HG03342 (cell line): ENCODE measurements around the gene EBF4.

Experiments
- ATAC-seq: cut with Tn5 transposase; IDR thresholded peaks from one replicate; pipeline ENCODE4 v1.9.1; 2021; ENCODE audit warnings: mild to moderate bottlenecking, moderate library complexity; ENCODE audit not compliant: unreplicated experiment

The EBF4 gene, protein sequence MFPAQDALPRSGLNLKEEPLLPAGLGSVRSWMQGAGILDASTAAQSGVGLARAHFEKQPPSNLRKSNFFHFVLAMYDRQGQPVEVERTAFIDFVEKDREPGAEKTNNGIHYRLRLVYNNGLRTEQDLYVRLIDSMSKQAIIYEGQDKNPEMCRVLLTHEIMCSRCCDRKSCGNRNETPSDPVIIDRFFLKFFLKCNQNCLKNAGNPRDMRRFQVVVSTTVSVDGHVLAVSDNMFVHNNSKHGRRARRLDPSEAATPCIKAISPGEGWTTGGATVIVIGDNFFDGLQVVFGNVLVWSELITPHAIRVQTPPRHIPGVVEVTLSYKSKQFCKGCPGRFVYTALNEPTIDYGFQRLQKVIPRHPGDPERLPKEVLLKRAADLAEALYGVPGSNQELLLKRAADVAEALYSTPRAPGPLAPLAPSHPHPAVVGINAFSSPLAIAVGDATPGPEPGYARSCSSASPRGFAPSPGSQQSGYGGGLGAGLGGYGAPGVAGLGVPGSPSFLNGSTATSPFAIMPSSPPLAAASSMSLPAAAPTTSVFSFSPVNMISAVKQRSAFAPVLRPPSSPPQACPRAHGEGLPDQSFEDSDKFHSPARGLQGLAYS

GRCh38 chr20:2692036-2692885 is at the start of gene EBF4:
Gene EBF4, plus strand, starts transcription at chr20:2692780. Its CDS starts 866 bp downstream, at chr20:2693646.
- no peak for ATAC-seq

DNA sequence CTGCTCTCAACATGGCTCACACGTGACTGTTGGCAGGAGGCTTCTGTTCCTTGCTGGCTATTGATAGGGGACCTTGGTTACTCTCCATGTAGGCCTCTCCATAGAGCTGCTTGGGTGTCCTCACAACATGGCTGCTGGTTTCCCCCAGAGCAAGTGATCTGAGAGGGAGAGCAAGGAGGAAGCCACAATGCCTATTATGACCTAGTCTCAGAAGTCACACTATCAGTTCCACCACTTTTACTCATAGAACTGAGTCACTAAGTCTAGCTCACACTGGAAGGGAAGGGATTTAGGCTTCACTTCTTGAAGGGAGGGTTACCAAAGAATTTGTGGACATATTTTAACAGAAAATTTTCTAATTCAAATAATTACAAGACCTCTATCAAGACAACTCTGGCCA is 48.9 kb upstream of the EBF4 start:
- no peak for ATAC-seq

- peak; percentile 76 for ATAC-seq
These were observed 40.5 kb upstream of the EBF4 start, which contains the start of gene NOP56 for GRCh38 chr20:2651772-2652723. Gene NOP56, plus strand, starts transcription at chr20:2652632. Its CDS starts 29 bp downstream, at chr20:2652661.

DNA sequence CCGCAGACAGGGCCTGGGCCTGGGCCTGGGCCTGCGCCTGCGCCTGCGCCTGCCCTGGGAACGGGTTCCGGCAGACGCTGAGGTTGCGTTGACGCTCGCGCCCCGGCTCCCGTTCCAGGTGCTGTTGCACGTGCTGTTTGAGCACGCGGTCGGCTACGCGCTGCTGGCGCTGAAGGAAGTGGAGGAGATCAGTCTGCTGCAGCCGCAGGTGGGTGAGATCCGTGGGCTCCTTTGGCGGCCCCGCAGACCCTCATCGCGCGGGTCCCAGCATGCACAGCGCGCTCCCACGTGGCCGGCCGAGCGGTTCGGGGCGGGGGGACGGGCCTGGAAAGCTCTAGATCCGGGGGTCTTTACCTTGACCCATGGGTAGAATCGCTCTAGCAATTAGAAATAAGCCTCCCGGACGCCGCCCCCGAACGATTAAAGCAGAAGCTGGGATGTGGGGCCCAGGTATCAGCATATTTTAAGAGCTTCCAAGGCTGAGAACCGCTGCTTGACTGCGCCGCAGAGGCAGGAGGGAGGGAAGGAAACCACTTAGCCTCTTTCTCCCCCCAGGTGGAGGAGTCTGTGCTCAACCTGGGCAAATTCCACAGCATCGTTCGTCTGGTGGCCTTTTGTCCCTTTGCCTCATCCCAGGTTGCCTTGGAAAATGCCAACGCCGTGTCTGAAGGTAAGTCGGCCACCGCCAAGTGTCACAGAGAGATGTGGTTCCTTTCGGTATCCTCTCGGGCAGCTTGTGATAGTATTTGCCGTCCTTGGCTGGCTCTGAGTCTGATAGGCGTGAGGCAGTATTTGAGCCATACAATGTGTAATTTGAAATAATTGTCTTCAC is 39.6 kb upstream of the EBF4 start:
- ATAC-seq: peak; percentile 34

GRCh38 chr20:2653556-2654383 is 38.8 kb upstream of the EBF4 start:
- no peak for ATAC-seq

- ATAC-seq: no peak
These were observed 38.2 kb upstream of the EBF4 start for GRCh38 chr20:2654384-2654822.

DNA sequence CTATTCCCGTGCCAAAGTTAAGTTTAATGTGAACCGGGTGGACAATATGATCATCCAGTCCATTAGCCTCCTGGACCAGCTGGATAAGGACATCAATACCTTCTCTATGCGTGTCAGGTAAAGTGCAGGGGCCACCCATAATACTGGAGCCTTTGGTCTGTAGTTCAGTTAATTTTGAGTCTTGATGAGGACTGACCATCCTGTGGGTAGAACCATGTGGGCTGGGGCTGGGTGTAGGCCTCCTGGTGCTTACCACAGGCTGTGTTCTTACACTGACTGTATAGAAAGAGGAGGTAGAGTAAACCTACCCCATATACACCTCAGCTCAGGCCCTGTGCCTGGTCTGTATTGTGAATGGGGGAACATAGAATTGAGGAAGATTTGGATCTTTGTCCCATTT is 37.7 kb upstream of the EBF4 start:
- ATAC-seq: no peak

DNA sequence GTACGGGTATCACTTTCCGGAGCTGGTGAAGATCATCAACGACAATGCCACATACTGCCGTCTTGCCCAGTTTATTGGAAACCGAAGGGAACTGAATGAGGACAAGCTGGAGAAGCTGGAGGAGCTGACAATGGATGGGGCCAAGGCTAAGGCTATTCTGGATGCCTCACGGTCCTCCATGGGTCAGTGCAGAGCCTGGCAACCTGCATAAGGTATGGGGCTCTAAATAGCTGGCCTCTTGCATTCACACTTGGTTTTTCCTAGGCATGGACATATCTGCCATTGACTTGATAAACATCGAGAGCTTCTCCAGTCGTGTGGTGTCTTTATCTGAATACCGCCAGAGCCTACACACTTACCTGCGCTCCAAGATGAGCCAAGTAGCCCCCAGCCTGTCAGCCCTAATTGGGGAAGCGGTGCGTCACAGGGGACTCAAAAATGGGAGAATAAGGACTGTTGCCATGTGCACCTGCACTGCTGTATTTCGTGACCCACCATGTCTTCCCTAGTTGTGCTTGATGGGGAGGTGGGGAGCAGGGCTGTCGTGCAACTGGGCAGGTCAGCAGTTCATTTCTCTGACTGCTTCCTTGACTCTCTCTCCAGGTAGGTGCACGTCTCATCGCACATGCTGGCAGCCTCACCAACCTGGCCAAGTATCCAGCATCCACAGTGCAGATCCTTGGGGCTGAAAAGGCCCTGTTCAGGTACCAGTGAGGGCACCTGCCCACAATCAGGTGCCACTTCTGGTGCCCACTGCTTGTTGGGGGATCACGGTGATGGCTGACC is 37.1 kb upstream of the EBF4 start:
- no peak for ATAC-seq

- no peak for ATAC-seq
These were observed 36.0 kb upstream of the EBF4 start for GRCh38 chr20:2656471-2657117.

DNA sequence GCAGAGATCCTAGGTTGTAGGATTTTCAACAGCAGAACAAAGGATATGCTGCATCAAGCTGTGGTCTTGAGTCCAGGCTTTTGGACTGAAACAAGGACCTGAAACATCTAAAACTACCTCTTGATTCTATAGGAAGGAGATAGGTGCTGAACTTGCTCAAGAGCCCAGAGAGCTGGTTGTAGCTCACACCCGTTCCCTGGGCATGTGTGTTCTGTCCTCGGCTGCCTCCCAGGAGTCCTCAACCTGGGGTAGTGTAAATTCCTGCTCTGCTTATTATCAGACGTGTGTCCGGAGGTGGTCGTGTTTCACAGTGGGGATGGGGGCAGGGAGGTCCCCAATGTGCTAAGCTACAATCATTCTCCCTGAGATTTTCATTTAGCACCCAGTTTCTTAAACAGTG is 35.3 kb upstream of the EBF4 start:
- ATAC-seq: no peak

DNA sequence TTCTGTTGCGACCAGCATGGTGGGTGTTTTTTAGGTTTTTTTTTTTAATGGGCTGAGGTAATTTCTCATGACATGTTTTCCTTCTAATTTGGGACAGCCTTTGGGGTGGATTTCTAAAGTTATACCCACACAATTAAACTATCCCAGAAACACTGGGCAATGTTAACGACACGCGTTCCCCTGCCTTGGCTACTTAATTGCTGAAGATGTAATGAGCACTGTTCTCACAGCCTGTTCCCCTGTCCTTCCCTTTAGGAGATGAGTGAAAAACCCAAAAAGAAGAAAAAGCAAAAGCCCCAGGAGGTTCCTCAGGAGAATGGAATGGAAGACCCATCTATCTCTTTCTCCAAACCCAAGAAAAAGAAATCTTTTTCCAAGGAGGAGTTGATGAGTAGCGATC is 34.9 kb upstream of the EBF4 start:
- ATAC-seq: no peak

DNA sequence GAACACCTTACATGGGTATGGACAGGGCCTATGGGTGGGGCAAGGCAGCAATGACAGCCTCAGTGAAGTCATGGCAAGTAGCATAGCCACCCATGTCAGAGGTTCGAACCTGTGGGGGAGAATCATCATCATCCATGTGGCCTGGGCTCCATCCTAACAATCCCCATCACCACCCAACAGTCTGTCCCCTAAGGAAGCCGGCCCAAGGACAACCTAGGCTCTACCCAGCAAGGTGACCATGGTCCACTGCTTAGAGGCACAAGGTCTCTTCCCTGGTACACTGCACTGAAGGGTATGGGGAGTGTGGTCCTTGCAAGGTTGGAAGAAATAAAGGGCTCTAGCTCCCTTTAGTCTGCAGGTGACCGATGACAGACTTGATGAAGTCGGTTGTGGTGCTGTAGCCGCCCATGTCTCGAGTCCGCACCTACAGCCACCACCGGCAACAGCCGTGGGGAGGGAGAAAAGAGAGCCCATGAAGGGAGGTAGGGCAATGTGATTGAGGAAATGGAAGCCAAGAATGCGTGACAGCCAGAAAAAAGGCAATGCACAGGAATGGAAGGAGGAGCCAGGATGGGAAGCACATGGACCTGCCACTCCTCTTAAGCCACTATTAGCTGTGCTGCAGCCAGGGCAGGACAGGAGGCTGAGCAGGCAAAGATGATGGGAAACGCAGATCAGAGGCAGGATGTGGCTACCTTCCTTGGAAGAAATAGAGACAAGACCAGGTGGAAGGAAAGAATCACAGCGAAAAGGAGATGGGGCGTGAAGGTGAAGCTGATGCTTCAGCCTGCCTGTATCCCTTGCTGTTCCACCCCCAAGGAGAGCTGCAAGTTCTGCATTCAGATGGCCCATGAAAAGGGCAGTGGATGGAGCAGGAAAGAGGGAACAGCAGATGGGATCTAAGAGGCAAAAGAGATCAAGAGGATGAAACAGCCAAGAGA is 33.9 kb upstream of the EBF4 start:
- ATAC-seq: no peak

- no peak for ATAC-seq
These were observed 33.0 kb upstream of the EBF4 start for GRCh38 chr20:2659547-2659946.

DNA sequence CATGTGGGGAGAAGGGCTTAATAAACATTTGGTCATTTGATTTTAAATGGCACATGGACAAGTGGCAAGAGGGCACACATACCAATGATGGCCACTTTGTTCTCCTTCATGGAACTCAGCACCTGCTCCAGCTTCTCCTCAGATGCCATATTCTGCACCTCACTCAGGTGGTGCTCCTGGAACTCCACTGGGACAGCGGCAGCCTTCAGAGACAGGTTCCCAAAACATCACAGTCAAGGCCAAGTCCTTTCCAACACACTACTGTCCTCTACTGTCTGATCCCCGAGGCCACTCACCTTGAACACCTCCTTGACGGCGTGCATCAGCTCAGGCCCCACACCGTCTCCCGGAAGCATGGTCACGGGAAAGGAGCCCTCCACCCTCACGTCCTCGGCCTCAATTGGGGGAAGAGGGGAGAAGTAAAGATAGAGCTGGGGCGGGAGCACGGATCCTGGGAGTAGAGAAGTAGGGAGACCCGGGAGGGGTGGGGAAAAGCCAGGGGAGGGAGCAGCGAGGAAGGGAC is 29.2 kb upstream of the EBF4 start:
- no peak for ATAC-seq

GRCh38 chr20:2663887-2664719 is 28.5 kb upstream of the EBF4 start, which contains the start of gene IDH3B:
Gene IDH3B, minus strand, starts transcription at chr20:2664216. Its CDS starts 28 bp downstream, at chr20:2664188.
- ATAC-seq: peak; percentile 91
